Measurements from ENCODE around the gene MEGF6.

Gene MEGF6

GRCh38 chr1:3568815-3569435, 42.4 kb downstream of the MEGF6 start:
- DNase-seq = no peak

- no peak for DNase-seq
Measured at GRCh38 chr1:3566951-3567804, 44.1 kb downstream of the MEGF6 start.

- DNase-seq = no peak
Measured at GRCh38 chr1:3566003-3566885, 45.1 kb downstream of the MEGF6 start.

GRCh38 chr1:3564921-3565831, 46.1 kb downstream of the MEGF6 start:
- peak; percentile 35 for DNase-seq

- no peak for DNase-seq
Measured at GRCh38 chr1:3563610-3564009, 47.7 kb downstream of the MEGF6 start.

GRCh38 chr1:3563125-3563524, 48.2 kb downstream of the MEGF6 start:
- DNase-seq = no peak

GRCh38 chr1:3562712-3563111, 48.6 kb downstream of the MEGF6 start:
- no peak for DNase-seq

GRCh38 chr1:3561702-3562101, 49.6 kb downstream of the MEGF6 start:
- no peak for DNase-seq

GRCh38 chr1:3560981-3561380, 50.3 kb downstream of the MEGF6 start:
- no peak for DNase-seq

- DNase-seq = no peak
Measured at GRCh38 chr1:3560251-3560871, 50.9 kb downstream of the MEGF6 start.

- DNase-seq = no peak
Measured at GRCh38 chr1:3558036-3558726, 53.1 kb downstream of the MEGF6 start.

GRCh38 chr1:3557366-3557765, 53.9 kb downstream of the MEGF6 start:
- no peak for DNase-seq

GRCh38 chr1:3556336-3556735, 55.0 kb downstream of the MEGF6 start:
- no peak for DNase-seq

GRCh38 chr1:3555131-3555920, 56.0 kb downstream of the MEGF6 start:
- DNase-seq = no peak

GRCh38 chr1:3553940-3554223, 57.4 kb downstream of the MEGF6 start:
- no peak for DNase-seq

- no peak for DNase-seq
Measured at GRCh38 chr1:3553166-3553939, 58.0 kb downstream of the MEGF6 start.

GRCh38 chr1:3552751-3553150, 58.6 kb downstream of the MEGF6 start:
- DNase-seq = no peak

GRCh38 chr1:3552176-3552575, 59.1 kb downstream of the MEGF6 start:
- no peak for DNase-seq

- no peak for DNase-seq
Measured at GRCh38 chr1:3551711-3552110, 59.6 kb downstream of the MEGF6 start.

- no peak for DNase-seq
Measured at GRCh38 chr1:3551290-3551678, 60.0 kb downstream of the MEGF6 start.

Measured in suppressor macrophage treated with lipopolysaccharide for 4 hours (primary cell).